ENCODE data around the gene MBD5.

Gene MBD5

GRCh38 chr2:148303161-148303560 lies 282.3 kb downstream of the MBD5 start:
- DNase-seq (ENCODE audit: low read depth), result peak; percentile 76
- TF ChIP-seq CTCF (IDR thresholded peaks at IDR 0.05; ENCODE audit: low read depth, low read length, missing control alignments), result no peak
- in situ Hi-C loops (cut with HindIII; ENCODE audit: low sequenced_read_pairs), result loop anchor here (5.0 kb wide), 1 partner anchor 34 kb away; no protein-coding TSS in a partner anchor
- no peak overlapping the region for H3K4me3 ChIP-seq (ENCODE audit: low read depth, low read length)

GRCh38 chr2:148305476-148305875 lies 284.6 kb downstream of the MBD5 start:
- in situ Hi-C loops (cut with HindIII; ENCODE audit: low sequenced_read_pairs), result no loop called here
- peak; percentile 22 for DNase-seq (ENCODE audit: low read depth)
- no peak overlapping the region for H3K4me3 ChIP-seq (ENCODE audit: low read depth, low read length)
- TF ChIP-seq CTCF (IDR thresholded peaks at IDR 0.05; ENCODE audit: low read depth, low read length, missing control alignments), result no peak

- in situ Hi-C loops (cut with HindIII; ENCODE audit: low sequenced_read_pairs), result no loop called here
- no peak for DNase-seq (ENCODE audit: low read depth)
- H3K4me3 ChIP-seq (ENCODE audit: low read depth, low read length), result no peak overlapping the region
- no peak for TF ChIP-seq CTCF (IDR thresholded peaks at IDR 0.05; ENCODE audit: low read depth, low read length, missing control alignments)
Measured at GRCh38 chr2:148306027-148306426, 285.1 kb downstream of the MBD5 start.

- DNase-seq (ENCODE audit: low read depth), result no peak
- no peak overlapping the region for H3K4me3 ChIP-seq (ENCODE audit: low read depth, low read length)
- TF ChIP-seq CTCF (IDR thresholded peaks at IDR 0.05; ENCODE audit: low read depth, low read length, missing control alignments), result no peak
- in situ Hi-C loops (cut with HindIII; ENCODE audit: low sequenced_read_pairs), result no loop called here
Measured at GRCh38 chr2:148317598-148317997, 296.7 kb downstream of the MBD5 start.

DNA sequence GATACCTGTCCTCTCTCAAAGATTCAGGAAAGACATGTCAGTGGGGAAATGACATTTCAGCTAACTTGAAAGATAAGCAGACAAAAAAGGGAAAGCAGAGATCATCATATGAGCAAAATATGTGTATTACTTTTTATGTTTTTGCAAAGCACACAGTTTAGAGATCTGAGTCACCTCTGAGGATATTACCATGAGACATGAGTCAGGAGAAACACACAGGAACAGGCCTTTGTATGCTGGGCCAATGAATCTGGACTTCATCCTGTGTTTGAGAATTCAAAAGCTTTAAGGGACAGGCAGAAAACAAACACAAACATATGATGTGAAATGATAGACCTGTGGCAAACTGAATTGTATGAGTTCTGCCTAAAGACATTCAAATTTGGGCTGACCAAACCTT lies 317.6 kb downstream of the MBD5 start:
- H3K4me3 ChIP-seq (ENCODE audit: low read depth, low read length), result no peak overlapping the region
- in situ Hi-C loops (cut with HindIII; ENCODE audit: low sequenced_read_pairs), result loop anchor here (5.0 kb wide), 1 partner anchor 36 kb away; no protein-coding TSS in a partner anchor
- DNase-seq (ENCODE audit: low read depth), result peak; percentile 42
- no peak for TF ChIP-seq CTCF (IDR thresholded peaks at IDR 0.05; ENCODE audit: low read depth, low read length, missing control alignments)

- DNase-seq (ENCODE audit: low read depth), result no peak
- no peak for TF ChIP-seq CTCF (IDR thresholded peaks at IDR 0.05; ENCODE audit: low read depth, low read length, missing control alignments)
- in situ Hi-C loops (cut with HindIII; ENCODE audit: low sequenced_read_pairs), result no loop called here
- no peak overlapping the region for H3K4me3 ChIP-seq (ENCODE audit: low read depth, low read length)
Measured at GRCh38 chr2:148342086-148342485, 321.2 kb downstream of the MBD5 start.

- in situ Hi-C loops (cut with HindIII; ENCODE audit: low sequenced_read_pairs), result no loop called here
- TF ChIP-seq CTCF (IDR thresholded peaks at IDR 0.05; ENCODE audit: low read depth, low read length, missing control alignments), result no peak
- H3K4me3 ChIP-seq (ENCODE audit: low read depth, low read length), result no peak overlapping the region
- no peak for DNase-seq (ENCODE audit: low read depth)
Measured at GRCh38 chr2:148350199-148350598, 329.3 kb downstream of the MBD5 start.
